Adrenal gland (tissue), 12 donors: Measurements from ENCODE around the gene NSRP1. TPM values are rescaled to one million over a fixed set of nuclear protein-coding genes. Genes with fewer than 3 reads are reported as not detected.

Source experiments
- DNase-seq, 7 donors: peaks; one replicate each; pipeline ENCODE4 v3.0.0-alpha.2; 2019 to 2020
- H3K27ac ChIP-seq, 5 donors: fragments of 200-600 bp; sonication (generic) in 4 of 5; 1 replicate in 3 of 5; 2 replicates in 2 of 5; pipeline versions ENCODE4 v1.5.1 to v1.8.0; 2016 to 2020; ENCODE audit warnings: mild to moderate bottlenecking in 1 of 5
- H3K27me3 ChIP-seq: fragments of 200-600 bp; 2 replicates; pipeline ENCODE4 v1.8.0; 2021
- H3K36me3 ChIP-seq, 2 donors: fragments of 200-600 bp; replicated peaks in 1 of 2; 1 replicate in 1 of 2; 2 replicates in 1 of 2; pipeline versions ENCODE4 v1.5.1 to v1.8.0; 2018 to 2022
- H3K4me1 ChIP-seq, 2 donors: fragments of 200-600 bp; replicated peaks in 1 of 2; 1 replicate in 1 of 2; 2 replicates in 1 of 2; pipeline versions ENCODE4 v1.5.1 to v1.8.0; 2018 to 2021
- H3K4me3 ChIP-seq, 4 donors: fragments of 200-600 bp; sonication (generic) in 3 of 4; one replicate each; pipeline ENCODE4 v1.5.1; 2016 to 2018
- H3K9me3 ChIP-seq, 3 donors: fragments of 200-600 bp; sonication (generic) in 1 of 3; replicated peaks in 1 of 3; 1 replicate in 2 of 3; 2 replicates in 1 of 3; pipeline versions ENCODE4 v1.5.1 to v1.8.0; 2016 to 2021
- CTCF ChIP-seq, 6 experiments: fragments of 450-650 bp in 4 of 6; fragments of 200-600 bp in 2 of 6; sonication (generic) in 1 of 6; IDR thresholded peaks; 1 replicate in 5 of 6; 2 replicates in 1 of 6; pipeline versions ENCODE4 v1.5.1 to v1.8.0; 2016 to 2021; ENCODE audit warnings: antibody characterized with exemption in 6 of 6, mild to moderate bottlenecking in 2 of 6, moderate library complexity in 1 of 6
- POLR2A ChIP-seq, 2 donors: fragments of 450-650 bp; IDR thresholded peaks; one replicate each; pipeline ENCODE4 v1.6.1; 2017; ENCODE audit warnings: antibody characterized with exemption in 2 of 2, mild to moderate bottlenecking in 2 of 2, moderate library complexity in 1 of 2
- WGBS, 4 donors: extraction: QIAGEN DNeasy Blood & Tissue Kit in 2 of 4; methylation state at CpG; one replicate each; pipeline versions ENCODE4 v1.1.5 to v1.1.7; 2013 to 2017; 5-methylcytosine and 5-hydroxymethylcytosine counted together
- intact Hi-C, 2 donors: fragments of 100-400 bp; cut with DNase I; formaldehyde crosslinking; loops; one replicate each; pipeline versions ENCODE4 v1.14.1 to v1.15.0; 2022 to 2023
- polyA plus RNA-seq, 3 donors: library from polyadenylated mRNA; stranded (reverse); fragments of 200-250 nt in 2 of 3; fragments of 350-450 nt in 1 of 3; fragmentation: Illumina TruSeq in 1 of 3; extraction: RNeasy Lipid Tissue Mini Kit (QIAGEN cat#74804) in 1 of 3; gene quantifications; one replicate each; pipeline ENCODE4 v1.2.3, GENCODE V29; 2013 to 2014
- total RNA-seq, 9 donors: library from RNA; depleted of rRNA in 4 of 9; stranded (reverse); fragments of >200 nt in 4 of 9; fragments of 120-200 nt in 1 of 9; fragmentation: NEBNext Ultra II Directional in 1 of 9; extraction: Animal tissue kit (Norgen Biotek cat#: 25700) in 1 of 9; gene quantifications; one replicate each; pipeline versions ENCODE4 v1.1.0 to v1.2.4, GENCODE V29; 2013 to 2023
- donor health status: healthy with polysubstance abuse.
- donor health status: Bipolar disorder and iron deficiency.
- donor health status: DM: yes; HTN: yes; CAD: no.
- donor health status: DM: no; HTN: no; CAD: no.
- donor health status: DM: no; HTN: no; CAD: no.
- donor health status: DM: yes; HTN: yes; CAD: no.

The NSRP1 gene
- total and polyA plus RNA-seq, 12 donors: 8.9 to 63.6 (median 22.1) TPM

- Histone ChIP-seq H3K36me3 (no peaks in the 10 kb centered on the region), H3K4me1 (no peaks in the 10 kb centered on the region), H3K9me3 (no peaks in the 10 kb centered on the region), H3K27me3 (no peaks in the 10 kb centered on the region), H3K27ac (no peak overlapping the region), H3K4me3 (no peak overlapping the region)
- TF ChIP-seq CTCF (IDR thresholded peaks at IDR 0.05): no peak
- 84 to 91% (median 86%) methylated on average over 4 to 6 of the region's 6 CpGs for WGBS, 4 donors
- no peak for DNase-seq
- intact Hi-C loops: no loop called here
Observed at GRCh38 chr17:30211371-30211770, 94.8 kb downstream of the NSRP1 start.

- no peaks in the 10 kb centered on the region for H3K27me3 ChIP-seq
- no peaks in the 10 kb centered on the region for H3K9me3 ChIP-seq
- WGBS, 4 donors: 92 to 100% (median 95%) methylated on average over 5 to 11 of the region's 11 CpGs
- H3K4me1 ChIP-seq: no peaks in the 10 kb centered on the region
- H3K27ac ChIP-seq: no peak overlapping the region
- DNase-seq: no peak
- TF ChIP-seq POLR2A (IDR thresholded peaks at IDR 0.05): no peak
- no peak for TF ChIP-seq CTCF (IDR thresholded peaks at IDR 0.05)
- intact Hi-C loops: no loop called here
- H3K36me3 ChIP-seq: no peaks in the 10 kb centered on the region
- no peak overlapping the region for H3K4me3 ChIP-seq
Observed at GRCh38 chr17:30212750-30213149, 96.1 kb downstream of the NSRP1 start.

DNA sequence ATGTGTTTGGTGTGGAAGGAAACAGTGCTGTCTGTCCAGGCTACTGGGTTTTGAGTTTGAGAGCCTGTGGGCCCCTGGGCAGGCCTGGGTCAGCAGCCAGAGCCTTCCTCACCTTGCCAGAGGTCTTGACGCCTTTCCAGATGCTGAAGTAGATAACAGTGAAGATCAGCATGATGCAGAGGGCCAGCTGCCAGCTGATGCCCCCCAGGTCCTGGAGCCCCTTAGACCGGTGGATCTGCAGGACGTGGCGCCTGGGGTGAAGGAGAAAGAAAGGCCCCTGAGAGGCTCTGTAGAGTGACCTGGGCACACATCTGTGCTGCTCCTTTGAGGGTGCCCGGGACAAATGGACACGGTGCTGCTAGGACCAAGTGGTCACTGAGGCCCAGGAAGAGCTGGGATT, 100.4 kb downstream of the NSRP1 start:
- no peaks in the 10 kb centered on the region for H3K9me3 ChIP-seq
- H3K27me3 ChIP-seq: no peaks in the 10 kb centered on the region
- intact Hi-C loops: no loop called here
- no peak for TF ChIP-seq CTCF (IDR thresholded peaks at IDR 0.05)
- TF ChIP-seq POLR2A (IDR thresholded peaks at IDR 0.05): no peak
- no peak overlapping the region for H3K27ac ChIP-seq
- 91 to 98% (median 94%) methylated on average over 4 to 6 of the region's 6 CpGs for WGBS, 4 donors
- DNase-seq: no peak
- no peaks in the 10 kb centered on the region for H3K4me1 ChIP-seq
- no peaks in the 10 kb centered on the region for H3K36me3 ChIP-seq
- H3K4me3 ChIP-seq: no peak overlapping the region

DNA sequence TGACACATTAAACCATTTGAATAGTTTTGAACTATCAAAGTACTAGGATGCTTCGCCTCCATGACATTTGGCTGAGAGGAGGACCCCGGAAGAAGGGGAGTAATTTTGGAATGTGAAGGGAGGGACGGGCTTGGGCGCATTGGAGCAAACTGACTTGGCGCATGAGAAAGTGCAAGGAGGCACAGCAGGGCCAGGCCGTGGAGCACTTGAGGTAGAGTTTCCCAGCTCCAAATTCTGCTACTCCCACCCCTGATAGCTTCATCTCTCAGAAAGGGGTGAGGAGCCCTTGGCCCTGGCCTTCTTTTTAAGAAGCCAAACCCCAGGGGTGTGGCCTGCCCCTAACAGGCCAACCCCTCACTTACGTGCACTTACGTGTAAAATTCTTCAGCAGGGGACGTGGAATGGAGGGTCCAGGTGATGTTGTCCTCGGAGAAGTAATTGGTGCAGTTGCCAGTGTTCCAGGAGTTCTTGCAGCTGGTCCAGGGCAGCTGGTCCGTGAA, 101.2 kb downstream of the NSRP1 start:
- Histone ChIP-seq H3K4me3 (no peak overlapping the region), H3K4me1 (no peaks in the 10 kb centered on the region), H3K36me3 (no peaks in the 10 kb centered on the region), H3K27ac (no peak overlapping the region), H3K27me3 (no peaks in the 10 kb centered on the region), H3K9me3 (no peaks in the 10 kb centered on the region)
- intact Hi-C loops: no loop called here
- TF ChIP-seq CTCF (IDR thresholded peaks at IDR 0.05): no peak
- no peak for TF ChIP-seq POLR2A (IDR thresholded peaks at IDR 0.05)
- WGBS, 4 donors: 92 to 96% (median 94%) methylated on average over 10 to 11 of the region's 11 CpGs
- no peak for DNase-seq
